GM19372 (cell line): Measurements from ENCODE around the gene PHKB.

Experiments
- ATAC-seq: cut with Tn5 transposase; IDR thresholded peaks from one replicate; pipeline ENCODE4 v1.9.1; 2021; ENCODE audit warnings: mild to moderate bottlenecking, low read depth, moderate library complexity; ENCODE audit not compliant: unreplicated experiment

The PHKB gene

DNA sequence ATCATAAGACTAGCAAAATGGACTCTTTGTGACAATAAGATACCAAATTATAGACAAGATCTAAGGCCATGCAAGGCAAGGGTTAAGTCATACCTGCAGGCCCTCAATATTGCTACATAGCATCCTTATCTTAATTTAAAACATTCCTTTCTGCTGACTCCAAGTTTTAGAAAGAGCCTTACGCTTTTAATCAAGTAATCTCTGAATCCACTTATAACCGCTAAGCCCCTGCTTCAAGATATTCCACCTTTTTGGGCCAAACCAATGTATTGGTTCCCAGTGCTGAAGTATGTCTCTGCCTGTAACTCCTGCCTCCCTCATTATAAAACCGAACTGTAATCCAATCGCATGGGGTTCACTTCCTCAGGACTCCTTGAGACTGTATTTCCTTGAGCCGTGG lies 255.4 kb downstream of the PHKB start:
- no peak for ATAC-seq

DNA sequence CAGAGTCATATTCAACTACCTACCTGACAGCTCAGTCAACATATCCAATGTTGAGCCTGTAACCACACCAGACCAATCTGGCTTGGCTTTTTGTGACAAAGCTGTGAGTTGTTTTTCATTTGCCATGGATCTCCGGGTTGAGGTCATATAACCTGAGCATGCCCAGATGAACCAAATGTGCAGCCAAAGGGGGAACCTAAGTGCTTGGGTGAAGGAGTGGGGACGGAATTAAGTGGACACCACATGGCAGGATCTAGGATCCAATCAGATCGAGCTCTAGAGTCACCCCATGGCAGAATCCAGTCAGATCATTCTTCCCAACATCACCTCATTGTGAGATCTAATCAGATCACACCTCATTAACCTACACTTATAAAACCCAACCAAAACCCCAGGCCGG lies 258.6 kb downstream of the PHKB start:
- no peak for ATAC-seq

DNA sequence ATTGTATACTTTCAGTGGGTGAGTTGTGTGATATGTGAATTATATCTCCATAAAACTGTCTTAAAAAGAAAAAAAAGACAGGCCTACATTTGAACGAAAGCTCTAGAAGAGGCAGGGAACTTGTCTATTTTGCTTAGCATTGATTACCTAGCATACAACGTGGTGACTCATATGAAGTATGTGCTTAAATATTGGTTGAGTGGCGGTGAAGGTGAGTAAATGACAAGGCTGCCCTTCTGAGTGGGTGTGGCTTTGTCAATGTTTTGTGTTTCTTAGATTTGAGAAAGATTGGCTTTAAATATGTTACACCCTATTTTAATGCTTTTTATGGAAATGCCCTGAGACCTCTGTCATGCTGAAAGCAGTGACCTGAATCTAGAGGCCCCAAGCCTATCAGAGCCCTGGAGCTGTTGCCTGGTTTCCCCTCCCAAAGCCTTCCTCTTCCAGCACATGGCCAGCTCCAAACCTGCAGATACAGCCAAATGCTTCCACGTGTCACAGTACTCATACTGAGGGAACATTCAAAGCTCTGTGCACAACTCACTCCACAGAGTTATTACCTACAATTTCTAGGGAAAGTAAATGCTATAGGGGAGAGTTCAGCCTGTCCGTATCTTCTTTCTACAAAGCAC lies 260.0 kb downstream of the PHKB start:
- ATAC-seq = no peak

GRCh38 chr16:47722046-47722445 lies 260.9 kb downstream of the PHKB start:
- no peak for ATAC-seq

GRCh38 chr16:47724115-47724785 lies 263.1 kb downstream of the PHKB start:
- ATAC-seq = no peak

DNA sequence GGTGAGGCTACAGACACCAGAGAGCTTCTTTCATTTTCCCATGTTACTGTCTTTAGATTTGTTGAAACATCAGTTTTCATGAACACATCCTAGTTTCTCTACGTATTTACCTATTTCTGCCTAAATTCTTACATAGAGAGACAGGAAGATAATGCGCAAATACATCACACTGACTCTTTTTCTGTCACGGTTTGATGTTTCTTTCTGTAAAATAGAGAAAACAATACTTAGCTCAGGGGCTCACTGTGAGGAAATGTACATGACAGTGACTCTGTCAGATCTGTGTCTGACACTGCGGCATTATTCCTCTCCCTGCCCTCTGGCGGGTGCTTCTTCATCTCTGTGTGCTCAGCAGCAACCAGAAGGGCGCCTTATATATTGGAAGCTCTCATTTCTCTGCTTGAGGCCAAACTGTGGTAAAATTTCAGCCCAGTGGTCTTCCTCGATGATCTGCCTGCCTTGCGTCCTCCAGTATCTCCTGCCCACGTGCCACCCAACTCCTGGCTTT lies 264.1 kb downstream of the PHKB start:
- no peak for ATAC-seq

GRCh38 chr16:47726031-47726675 lies 265.0 kb downstream of the PHKB start:
- no peak for ATAC-seq

GRCh38 chr16:47727131-47727530 lies 266.0 kb downstream of the PHKB start:
- ATAC-seq = no peak

GRCh38 chr16:47728205-47728604 lies 267.1 kb downstream of the PHKB start:
- ATAC-seq = no peak

DNA sequence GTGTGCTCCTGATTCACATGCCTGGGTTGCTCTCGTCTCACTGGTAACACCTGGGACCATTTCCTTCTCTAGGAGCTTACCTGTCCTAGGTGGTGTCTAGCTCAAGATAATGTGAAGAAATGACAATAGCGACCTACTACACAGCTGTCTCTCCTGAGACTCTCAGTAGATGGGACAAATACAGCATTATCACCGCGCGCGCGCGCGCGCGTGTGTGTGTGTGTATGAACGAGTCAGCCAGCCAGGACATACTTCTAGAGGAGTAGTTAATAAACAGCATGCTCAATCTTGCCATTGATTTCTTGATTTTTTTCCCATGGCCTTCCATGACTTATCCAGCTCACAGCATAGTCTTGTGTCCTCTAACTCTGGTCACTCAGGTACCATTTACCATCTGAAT lies 268.6 kb downstream of the PHKB start:
- no peak for ATAC-seq

GRCh38 chr16:47731252-47731651 lies 270.1 kb downstream of the PHKB start:
- no peak for ATAC-seq

DNA sequence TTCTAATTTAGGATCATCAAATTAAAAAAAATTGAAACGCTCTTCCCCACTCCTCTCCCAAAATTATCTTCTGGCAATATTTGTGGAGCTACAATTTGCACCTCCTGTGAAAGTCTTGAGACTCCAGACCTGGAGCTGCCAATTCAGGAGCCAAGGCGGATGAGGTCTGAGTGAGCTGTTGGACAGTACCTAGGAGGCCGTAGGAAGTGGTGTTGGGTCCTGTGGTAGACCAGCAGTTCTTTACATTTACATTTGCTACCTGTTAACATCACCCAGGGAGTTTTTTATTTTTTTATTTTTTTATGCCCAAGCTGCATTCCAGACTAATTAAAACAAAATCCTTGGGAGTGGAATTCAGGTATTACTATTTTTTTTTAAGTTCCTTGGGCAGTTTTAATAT lies 271.0 kb downstream of the PHKB start:
- no peak for ATAC-seq

DNA sequence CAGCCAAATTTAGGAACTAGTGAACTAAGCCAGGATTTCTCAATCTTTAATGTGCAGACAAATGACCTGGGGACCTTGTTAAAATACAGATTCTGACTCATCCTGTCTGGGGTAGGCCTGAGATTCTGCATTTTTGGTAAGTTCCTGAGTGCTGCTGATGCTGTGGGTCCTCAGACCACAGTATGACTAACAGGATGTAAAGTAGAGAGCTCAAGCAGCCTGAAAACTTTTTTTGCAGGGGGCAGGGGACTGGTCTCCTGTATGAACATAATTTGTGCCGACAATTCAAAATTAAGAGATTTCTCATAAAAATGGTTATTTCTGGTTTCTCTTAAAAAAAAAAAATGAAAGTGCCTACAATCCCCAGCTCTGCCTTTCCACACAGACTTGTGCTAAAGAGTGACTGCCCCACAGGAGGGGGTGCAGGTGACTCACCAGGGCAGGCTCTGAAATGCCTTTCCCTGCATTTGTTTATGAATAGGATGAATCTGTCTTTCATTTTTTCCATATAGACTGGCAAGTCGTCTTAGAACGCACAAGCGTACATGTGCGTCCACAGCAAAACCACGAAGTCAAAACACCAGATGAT lies 271.5 kb downstream of the PHKB start:
- ATAC-seq = no peak

- ATAC-seq = no peak
These were observed 273.1 kb downstream of the PHKB start for GRCh38 chr16:47734081-47734857.

GRCh38 chr16:47734987-47735594 lies 274.0 kb downstream of the PHKB start:
- no peak for ATAC-seq

DNA sequence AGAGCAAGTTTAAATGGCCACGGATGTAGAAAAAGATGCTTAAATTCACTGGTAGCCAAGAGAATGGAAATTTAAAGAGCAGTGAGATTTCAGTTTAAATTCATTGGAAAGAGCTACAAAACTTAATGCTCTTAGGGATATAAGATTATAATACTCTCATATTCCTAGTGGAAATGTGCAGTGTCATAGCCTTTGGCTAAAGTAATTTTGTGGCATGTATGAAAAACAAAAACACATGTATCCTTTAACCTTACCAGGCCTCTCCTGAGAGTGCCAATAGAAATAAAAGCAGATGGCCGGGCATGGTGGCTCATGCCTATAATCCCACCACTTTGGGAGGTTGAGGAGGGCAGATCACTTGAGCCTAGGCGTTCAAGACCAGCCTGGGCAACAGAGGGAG lies 289.2 kb downstream of the PHKB start:
- no peak for ATAC-seq
